Ovary (tissue), 9 donors: Measurements from ENCODE around the gene MCAT. TPM values are rescaled to one million over a fixed set of nuclear protein-coding genes. Genes with fewer than 3 reads are reported as not detected.

Experiments
- DNase-seq, 5 donors: peaks; one replicate each; pipeline ENCODE4 v3.0.0-alpha.2; 2019 to 2020
- H3K27ac ChIP-seq, 2 donors: fragments of 200-600 bp; one replicate each; pipeline versions ENCODE4 v1.5.1 to v1.8.0; 2019 to 2022
- H3K27me3 ChIP-seq: fragments of 200-600 bp; one replicate; pipeline ENCODE4 v1.8.0; 2022
- H3K36me3 ChIP-seq: fragments of 200-600 bp; sonication (generic); one replicate; pipeline ENCODE4 v1.5.1; 2019
- H3K4me1 ChIP-seq: one replicate; pipeline ENCODE4 v1.8.1; 2013; ENCODE audit warnings: mild to moderate bottlenecking, moderate library complexity; ENCODE audit not compliant: insufficient read depth
- H3K4me3 ChIP-seq: fragments of 200-600 bp; sonication (generic); one replicate; pipeline ENCODE4 v1.5.1; 2017
- H3K9me3 ChIP-seq, 2 donors: fragments of 200-600 bp in 1 of 2; sonication (generic) in 1 of 2; one replicate each; pipeline versions ENCODE4 v1.5.1 to v1.8.1; 2013 to 2019; ENCODE audit warnings: mild to moderate bottlenecking in 1 of 2, moderate library complexity in 1 of 2
- EP300 ChIP-seq: sonication (generic); formaldehyde crosslinking; IDR thresholded peaks from one replicate; pipeline ENCODE4 v1.6.1; 2017; ENCODE audit warnings: antibody characterized with exemption
- POLR2A ChIP-seq: fragments of 450-650 bp; IDR thresholded peaks from one replicate; pipeline ENCODE4 v1.6.1; 2017; ENCODE audit warnings: antibody characterized with exemption, mild to moderate bottlenecking, moderate library complexity
- WGBS, 3 donors: extraction: QIAGEN DNeasy Blood & Tissue Kit in 1 of 3; methylation state at CpG; one replicate each; pipeline versions ENCODE4 v1.1.5 to v1.1.7; 2013 to 2017; 5-methylcytosine and 5-hydroxymethylcytosine counted together
- intact Hi-C, 4 donors: fragments of 100-400 bp; cut with DNase I; formaldehyde crosslinking; loops; one replicate each; pipeline versions ENCODE4 v1.11.0 to v1.15.1; 2022 to 2023
- polyA plus RNA-seq, 2 donors: library from polyadenylated mRNA; stranded (reverse); fragments of 200-250 nt in 1 of 2; fragments of 350-450 nt in 1 of 2; fragmentation: Illumina TruSeq in 1 of 2; extraction: RNeasy Lipid Tissue Mini Kit (QIAGEN cat#74804) in 1 of 2; gene quantifications; one replicate each; pipeline ENCODE4 v1.2.3, GENCODE V29; 2013 to 2014
- total RNA-seq, 7 donors: library from RNA; depleted of rRNA in 2 of 7; stranded (reverse); fragments of >200 nt in 2 of 7; fragmentation: NEBNext Ultra II Directional in 3 of 7; extraction: Animal tissue kit (Norgen Biotek cat#: 25700) in 3 of 7; gene quantifications; one replicate each; pipeline versions ENCODE4 v1.1.0 to v1.2.4, GENCODE V29; 2016 to 2023
- TF ChIP-seq, protein P1 (sequence below), 3 donors: fragments of 450-650 bp in 2 of 3; fragments of 200-600 bp in 1 of 3; IDR thresholded peaks; one replicate each; pipeline versions ENCODE4 v1.5.1 to v1.8.0; 2016 to 2022; ENCODE audit warnings: antibody characterized with exemption in 3 of 3, mild to moderate bottlenecking in 1 of 3
- donor health status: DM: no; HTN: no; CAD: no; lungs with moderate emphysema.
- donor health status: DM: no; HTN: no; CAD: no.
- donor health status: Bipolar disorder and iron deficiency.
- donor health status: DM: yes; HTN: yes; CAD: no.
- donor health status: DM: no; HTN: no; CAD: no.
- donor health status: DM: yes; HTN: yes; CAD: no.

The MCAT gene
- total and polyA plus RNA-seq, 9 donors: 7.5 to 34.0 (median 15.9) TPM

DNA sequence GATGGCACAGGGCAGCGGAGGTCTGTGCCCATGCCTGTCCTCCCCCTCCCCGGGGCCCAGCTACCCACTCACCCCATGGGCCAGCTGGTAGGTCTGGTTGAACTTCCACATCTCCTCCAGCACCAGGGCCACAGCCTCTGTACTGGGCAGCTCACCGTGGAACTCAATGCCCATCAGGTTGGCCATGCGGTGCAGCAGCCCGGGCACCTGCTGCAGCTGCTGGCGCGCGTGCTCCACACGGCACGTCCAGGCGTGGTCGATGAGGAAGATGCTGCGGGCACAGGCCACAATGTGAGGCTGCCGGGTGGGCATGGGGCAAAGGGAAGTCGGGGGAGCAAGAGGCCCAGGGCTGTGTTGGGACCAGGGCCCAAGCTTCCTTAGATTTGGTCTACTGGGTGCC lies 37.5 kb upstream of the MCAT start:
- no peak for TF ChIP-seq POLR2A
- no peak for TF ChIP-seq EP300
- TF ChIP-seq, protein P1, sequence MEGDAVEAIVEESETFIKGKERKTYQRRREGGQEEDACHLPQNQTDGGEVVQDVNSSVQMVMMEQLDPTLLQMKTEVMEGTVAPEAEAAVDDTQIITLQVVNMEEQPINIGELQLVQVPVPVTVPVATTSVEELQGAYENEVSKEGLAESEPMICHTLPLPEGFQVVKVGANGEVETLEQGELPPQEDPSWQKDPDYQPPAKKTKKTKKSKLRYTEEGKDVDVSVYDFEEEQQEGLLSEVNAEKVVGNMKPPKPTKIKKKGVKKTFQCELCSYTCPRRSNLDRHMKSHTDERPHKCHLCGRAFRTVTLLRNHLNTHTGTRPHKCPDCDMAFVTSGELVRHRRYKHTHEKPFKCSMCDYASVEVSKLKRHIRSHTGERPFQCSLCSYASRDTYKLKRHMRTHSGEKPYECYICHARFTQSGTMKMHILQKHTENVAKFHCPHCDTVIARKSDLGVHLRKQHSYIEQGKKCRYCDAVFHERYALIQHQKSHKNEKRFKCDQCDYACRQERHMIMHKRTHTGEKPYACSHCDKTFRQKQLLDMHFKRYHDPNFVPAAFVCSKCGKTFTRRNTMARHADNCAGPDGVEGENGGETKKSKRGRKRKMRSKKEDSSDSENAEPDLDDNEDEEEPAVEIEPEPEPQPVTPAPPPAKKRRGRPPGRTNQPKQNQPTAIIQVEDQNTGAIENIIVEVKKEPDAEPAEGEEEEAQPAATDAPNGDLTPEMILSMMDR (IDR thresholded peaks at IDR 0.05): no peak
- WGBS, 3 donors: 88 to 95% (median 93%) methylated on average over 15 of the region's 15 CpGs
- H3K9me3 ChIP-seq: no peaks in the 10 kb centered on the region
- no peak overlapping the region for H3K27ac ChIP-seq
- intact Hi-C loops: no loop called here
- no peaks in the 10 kb centered on the region for H3K27me3 ChIP-seq
- peaks cover 18% of the 10 kb centered on the region for H3K4me1 ChIP-seq
- H3K36me3 ChIP-seq: no peaks in the 10 kb centered on the region
- H3K4me3 ChIP-seq: no peak overlapping the region
- DNase-seq: peak in 1 of 5 donors; percentile 31

DNA sequence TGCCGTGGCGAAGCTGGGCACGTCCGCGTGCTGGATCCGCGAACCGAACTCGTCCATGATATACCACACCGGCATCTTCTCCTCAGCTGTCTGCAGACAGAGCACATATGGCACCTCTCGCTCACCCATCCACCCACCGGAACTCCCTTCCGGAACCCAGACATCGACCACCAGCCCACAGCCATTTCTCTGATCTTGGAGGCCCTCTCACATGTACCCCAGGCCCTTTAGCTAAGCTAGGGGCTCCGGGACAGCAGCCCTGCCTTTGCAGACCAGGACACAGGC lies 36.7 kb upstream of the MCAT start:
- intact Hi-C loops: no loop called here
- Histone ChIP-seq H3K27ac (no peak overlapping the region), H3K9me3 (no peaks in the 10 kb centered on the region), H3K36me3 (peaks cover 4% of the 10 kb centered on the region), H3K4me1 (peaks cover 14% of the 10 kb centered on the region), H3K4me3 (no peak overlapping the region), H3K27me3 (no peaks in the 10 kb centered on the region)
- TF ChIP-seq, protein P1 (IDR thresholded peaks at IDR 0.05): no peak
- TF ChIP-seq EP300: no peak
- TF ChIP-seq POLR2A: no peak
- WGBS, 3 donors: 96 to 98% (median 96%) methylated on average over 15 of the region's 15 CpGs
- no peak for DNase-seq

DNA sequence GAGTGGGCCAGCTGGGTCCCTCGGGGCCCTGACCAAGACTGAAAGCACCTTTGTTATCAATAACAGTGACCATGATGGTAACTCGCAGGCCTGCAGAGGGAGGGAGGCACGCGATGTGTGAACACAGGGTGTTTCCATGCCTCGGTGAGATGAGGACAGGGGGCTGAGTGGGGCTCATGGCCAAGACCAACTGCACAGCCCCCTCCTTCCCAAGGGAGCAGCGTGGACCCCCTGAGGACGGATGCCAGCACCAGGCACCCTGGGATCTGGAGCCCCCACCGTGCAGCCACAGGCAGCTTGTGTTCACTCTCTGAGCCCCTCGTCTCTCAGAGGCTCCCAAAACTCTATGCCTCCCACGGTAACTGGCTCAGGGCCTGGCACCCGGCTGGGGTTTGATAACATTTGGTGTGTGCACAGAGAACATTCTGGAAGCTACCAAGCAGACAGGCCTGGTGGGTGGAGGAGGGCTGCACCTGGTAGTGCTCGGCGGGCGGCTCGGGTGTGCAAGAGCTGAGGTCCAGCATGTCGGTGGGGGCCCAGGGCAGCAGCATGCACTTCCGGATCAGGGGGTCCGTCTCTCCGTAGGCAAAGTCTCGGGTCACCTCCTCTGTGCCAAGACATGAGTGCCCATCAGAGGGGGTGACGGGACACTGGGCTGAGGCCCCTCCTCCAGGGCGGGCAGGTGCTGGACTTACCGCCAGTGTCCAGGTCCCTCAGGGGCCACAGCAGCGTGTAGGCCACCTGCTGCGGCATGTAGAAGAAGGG lies 36.1 kb upstream of the MCAT start:
- DNase-seq: peak in 1 of 5 donors; percentile 37
- TF ChIP-seq, protein P1 (IDR thresholded peaks at IDR 0.05): no peak
- TF ChIP-seq EP300 (no peak), POLR2A (no peak)
- Histone ChIP-seq H3K27me3 (no peaks in the 10 kb centered on the region), H3K27ac (no peak overlapping the region), H3K9me3 (no peaks in the 10 kb centered on the region), H3K36me3 (peaks cover 4% of the 10 kb centered on the region), H3K4me1 (peaks cover 10% of the 10 kb centered on the region), H3K4me3 (no peak overlapping the region)
- 90 to 94% (median 93%) methylated on average over 22 to 25 of the region's 25 CpGs for WGBS, 3 donors
- intact Hi-C loops: no loop called here

DNA sequence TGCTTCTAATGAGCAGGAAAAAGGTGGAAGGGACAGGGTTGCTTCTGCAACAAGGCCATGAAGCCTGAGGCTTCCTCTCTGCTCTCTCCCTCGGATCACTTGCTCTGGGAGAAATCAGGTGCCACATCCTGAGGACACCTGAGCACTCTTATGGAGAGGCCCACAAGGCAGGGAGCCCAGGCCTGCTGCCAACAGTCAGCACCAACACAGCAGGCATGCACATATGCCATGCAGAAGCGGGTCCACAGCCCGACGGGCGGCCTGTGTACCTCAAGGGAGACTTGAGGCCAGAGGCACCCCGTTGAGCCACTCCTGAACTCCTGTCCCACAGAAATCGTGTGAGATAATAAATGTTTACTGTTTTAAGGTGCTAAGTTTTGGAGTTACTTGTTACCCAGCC lies 34.3 kb upstream of the MCAT start:
- no peak for DNase-seq
- Histone ChIP-seq H3K4me1 (no peaks in the 10 kb centered on the region), H3K4me3 (no peak overlapping the region), H3K27me3 (no peaks in the 10 kb centered on the region), H3K27ac (no peak overlapping the region), H3K9me3 (no peaks in the 10 kb centered on the region), H3K36me3 (peaks cover 7% of the 10 kb centered on the region)
- TF ChIP-seq EP300 (no peak), POLR2A (no peak)
- TF ChIP-seq, protein P1 (IDR thresholded peaks at IDR 0.05): no peak
- intact Hi-C loops: no loop called here
- 86 to 91% (median 90%) methylated on average over 7 of the region's 7 CpGs for WGBS, 3 donors
